ENCODE data around the gene AP5Z1.

DNA sequence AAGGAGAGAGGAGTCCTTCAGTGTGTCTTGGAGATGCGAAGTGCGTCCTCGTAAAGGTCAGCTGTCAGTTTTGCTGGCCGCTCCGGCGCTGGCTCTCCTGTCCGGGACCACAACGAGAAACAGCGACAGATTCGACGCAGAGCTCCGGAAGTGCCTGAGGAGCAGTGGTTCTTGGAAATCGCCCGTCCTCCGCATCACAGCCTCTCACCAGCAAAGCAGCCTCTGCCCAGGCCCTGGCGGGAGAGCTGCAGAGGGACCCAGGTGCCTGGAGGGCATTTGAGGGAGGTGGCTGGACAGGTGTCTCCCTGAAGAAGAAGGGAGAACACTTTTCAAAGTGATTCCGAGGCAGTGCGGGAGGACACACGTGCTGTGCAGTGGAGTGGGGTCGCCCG, 11.6 kb upstream of the AP5Z1 start:
- TF ChIP-seq, protein P1, sequence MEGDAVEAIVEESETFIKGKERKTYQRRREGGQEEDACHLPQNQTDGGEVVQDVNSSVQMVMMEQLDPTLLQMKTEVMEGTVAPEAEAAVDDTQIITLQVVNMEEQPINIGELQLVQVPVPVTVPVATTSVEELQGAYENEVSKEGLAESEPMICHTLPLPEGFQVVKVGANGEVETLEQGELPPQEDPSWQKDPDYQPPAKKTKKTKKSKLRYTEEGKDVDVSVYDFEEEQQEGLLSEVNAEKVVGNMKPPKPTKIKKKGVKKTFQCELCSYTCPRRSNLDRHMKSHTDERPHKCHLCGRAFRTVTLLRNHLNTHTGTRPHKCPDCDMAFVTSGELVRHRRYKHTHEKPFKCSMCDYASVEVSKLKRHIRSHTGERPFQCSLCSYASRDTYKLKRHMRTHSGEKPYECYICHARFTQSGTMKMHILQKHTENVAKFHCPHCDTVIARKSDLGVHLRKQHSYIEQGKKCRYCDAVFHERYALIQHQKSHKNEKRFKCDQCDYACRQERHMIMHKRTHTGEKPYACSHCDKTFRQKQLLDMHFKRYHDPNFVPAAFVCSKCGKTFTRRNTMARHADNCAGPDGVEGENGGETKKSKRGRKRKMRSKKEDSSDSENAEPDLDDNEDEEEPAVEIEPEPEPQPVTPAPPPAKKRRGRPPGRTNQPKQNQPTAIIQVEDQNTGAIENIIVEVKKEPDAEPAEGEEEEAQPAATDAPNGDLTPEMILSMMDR (IDR thresholded peaks at IDR 0.05): no peak
- TF ChIP-seq, protein P2, sequence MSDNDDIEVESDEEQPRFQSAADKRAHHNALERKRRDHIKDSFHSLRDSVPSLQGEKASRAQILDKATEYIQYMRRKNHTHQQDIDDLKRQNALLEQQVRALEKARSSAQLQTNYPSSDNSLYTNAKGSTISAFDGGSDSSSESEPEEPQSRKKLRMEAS (IDR thresholded peaks at IDR 0.05): no peak
- no peak for TF ChIP-seq NPAS2 (CRISPR knock-in tag; IDR thresholded peaks at IDR 0.05; ENCODE audit: borderline replicate concordance)
- no peak for TF ChIP-seq CEBPB (IDR thresholded peaks at IDR 0.05)
- no peak for TF ChIP-seq ESRRA (IDR thresholded peaks at IDR 0.05; ENCODE audit: borderline replicate concordance, low read length)
- TF ChIP-seq CBX8 (IDR thresholded peaks at IDR 0.05): no peak
- TF ChIP-seq, protein P3, sequence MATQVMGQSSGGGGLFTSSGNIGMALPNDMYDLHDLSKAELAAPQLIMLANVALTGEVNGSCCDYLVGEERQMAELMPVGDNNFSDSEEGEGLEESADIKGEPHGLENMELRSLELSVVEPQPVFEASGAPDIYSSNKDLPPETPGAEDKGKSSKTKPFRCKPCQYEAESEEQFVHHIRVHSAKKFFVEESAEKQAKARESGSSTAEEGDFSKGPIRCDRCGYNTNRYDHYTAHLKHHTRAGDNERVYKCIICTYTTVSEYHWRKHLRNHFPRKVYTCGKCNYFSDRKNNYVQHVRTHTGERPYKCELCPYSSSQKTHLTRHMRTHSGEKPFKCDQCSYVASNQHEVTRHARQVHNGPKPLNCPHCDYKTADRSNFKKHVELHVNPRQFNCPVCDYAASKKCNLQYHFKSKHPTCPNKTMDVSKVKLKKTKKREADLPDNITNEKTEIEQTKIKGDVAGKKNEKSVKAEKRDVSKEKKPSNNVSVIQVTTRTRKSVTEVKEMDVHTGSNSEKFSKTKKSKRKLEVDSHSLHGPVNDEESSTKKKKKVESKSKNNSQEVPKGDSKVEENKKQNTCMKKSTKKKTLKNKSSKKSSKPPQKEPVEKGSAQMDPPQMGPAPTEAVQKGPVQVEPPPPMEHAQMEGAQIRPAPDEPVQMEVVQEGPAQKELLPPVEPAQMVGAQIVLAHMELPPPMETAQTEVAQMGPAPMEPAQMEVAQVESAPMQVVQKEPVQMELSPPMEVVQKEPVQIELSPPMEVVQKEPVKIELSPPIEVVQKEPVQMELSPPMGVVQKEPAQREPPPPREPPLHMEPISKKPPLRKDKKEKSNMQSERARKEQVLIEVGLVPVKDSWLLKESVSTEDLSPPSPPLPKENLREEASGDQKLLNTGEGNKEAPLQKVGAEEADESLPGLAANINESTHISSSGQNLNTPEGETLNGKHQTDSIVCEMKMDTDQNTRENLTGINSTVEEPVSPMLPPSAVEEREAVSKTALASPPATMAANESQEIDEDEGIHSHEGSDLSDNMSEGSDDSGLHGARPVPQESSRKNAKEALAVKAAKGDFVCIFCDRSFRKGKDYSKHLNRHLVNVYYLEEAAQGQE (IDR thresholded peaks at IDR 0.05): no peak
